SK-N-SH treated with all-trans-retinoic acid at 6 μM for 48 hours (cell line): ENCODE measurements around the gene FAM219B.

ENCODE experiments used
- ATAC-seq: fragments of 200-7000 bp; cut with Tn5 transposase; 3 replicates; pipeline ENCODE4 v1.9.1; 2020; ENCODE audit warnings: mild to moderate bottlenecking, moderate library complexity
- ARNTL ChIP-seq: fragments of 450-650 bp; formaldehyde crosslinking; IDR thresholded peaks from 2 replicates; pipeline ENCODE4 v1.5.0; 2020; ENCODE audit warnings: low read depth, mild to moderate bottlenecking, moderate library complexity, borderline replicate concordance
- BACH2 ChIP-seq: fragments of 250-450 bp; sonication (Bioruptor Pico); IDR thresholded peaks from 2 replicates; pipeline ENCODE4 v1.9.0; 2021; ENCODE audit warnings: mild to moderate bottlenecking, borderline replicate concordance
- ESRRG ChIP-seq: fragments of 250-450 bp; sonication (Bioruptor Pico); IDR thresholded peaks from 2 replicates; pipeline ENCODE4 v1.6.1; 2021; ENCODE audit warnings: mild to moderate bottlenecking
- GLIS3 ChIP-seq: fragments of 250-450 bp; sonication (Bioruptor Pico); IDR thresholded peaks from 2 replicates; pipeline ENCODE4 v1.5.0; 2020; ENCODE audit warnings: mild to moderate bottlenecking, moderate library complexity
- ISL1 ChIP-seq: fragments of 250-450 bp; sonication (Bioruptor Pico); IDR thresholded peaks from 2 replicates; pipeline ENCODE4 v2.1.2; 2022; ENCODE audit warnings: mild to moderate bottlenecking, moderate library complexity
- OSR1 ChIP-seq: fragments of 250-450 bp; sonication (Bioruptor Pico); IDR thresholded peaks from 2 replicates; pipeline ENCODE4 v1.8.0; 2022; ENCODE audit warnings: moderate library complexity, mild to moderate bottlenecking, inconsistent platforms
- PATZ1 ChIP-seq: fragments of 250-450 bp; sonication (Bioruptor Pico); IDR thresholded peaks from 2 replicates; pipeline ENCODE4 v1.8.0; 2020; ENCODE audit warnings: mild to moderate bottlenecking, moderate library complexity, borderline replicate concordance
- PPARA ChIP-seq: fragments of 250-450 bp; sonication (Bioruptor Pico); IDR thresholded peaks from 2 replicates; pipeline ENCODE4 v1.5.0; 2020; ENCODE audit warnings: mild to moderate bottlenecking, borderline replicate concordance
- RARB ChIP-seq: fragments of 250-450 bp; sonication (Bioruptor Pico); IDR thresholded peaks from 2 replicates; pipeline ENCODE4 v1.8.0; 2021; ENCODE audit warnings: mild to moderate bottlenecking, moderate library complexity
- SNAI2 ChIP-seq: fragments of 250-450 bp; sonication (Bioruptor Pico); IDR thresholded peaks from 2 replicates; pipeline ENCODE4 v1.5.0; 2020; ENCODE audit warnings: mild to moderate bottlenecking, moderate library complexity
- TCF4 ChIP-seq: fragments of 250-450 bp; sonication (Bioruptor Pico); IDR thresholded peaks from 2 replicates; pipeline ENCODE4 v1.8.0; 2021; ENCODE audit warnings: mild to moderate bottlenecking, moderate library complexity, borderline replicate concordance
- TSHZ2 ChIP-seq: fragments of 250-450 bp; sonication (Bioruptor Pico); IDR thresholded peaks from 2 replicates; pipeline ENCODE4 v1.5.0; 2020; ENCODE audit warnings: mild to moderate bottlenecking, moderate library complexity
- ZFP3 ChIP-seq: fragments of 250-450 bp; sonication (Bioruptor Pico); IDR thresholded peaks from 2 replicates; pipeline ENCODE4 v1.5.0; 2020; ENCODE audit warnings: mild to moderate bottlenecking, moderate library complexity
- ZFP30 ChIP-seq: fragments of 450-650 bp; formaldehyde crosslinking; IDR thresholded peaks from 2 replicates; pipeline ENCODE4 v1.5.0; 2022; ENCODE audit warnings: mild to moderate bottlenecking, moderate library complexity
- ZNF565 ChIP-seq: fragments of 450-650 bp; formaldehyde crosslinking; conservative IDR thresholded peaks from 2 replicates; pipeline ENCODE4 v1.5.0; 2020; ENCODE audit warnings: low read depth, mild to moderate bottlenecking, moderate library complexity
- ZNF70 ChIP-seq: fragments of 450-650 bp; formaldehyde crosslinking; IDR thresholded peaks from 2 replicates; pipeline ENCODE4 v1.5.0; 2020; ENCODE audit warnings: mild to moderate bottlenecking, moderate library complexity
- TF ChIP-seq, protein P1 (sequence below): fragments of 250-450 bp; sonication (Bioruptor Pico); IDR thresholded peaks from 2 replicates; pipeline ENCODE4 v1.8.0; 2021; ENCODE audit warnings: low read depth, mild to moderate bottlenecking, moderate library complexity, borderline replicate concordance
- TF ChIP-seq, protein P2 (sequence below): fragments of 250-450 bp; sonication (Bioruptor Pico); IDR thresholded peaks from 2 replicates; pipeline ENCODE4 v1.5.1; 2021; ENCODE audit warnings: mild to moderate bottlenecking, moderate library complexity

The FAM219B gene, protein sequence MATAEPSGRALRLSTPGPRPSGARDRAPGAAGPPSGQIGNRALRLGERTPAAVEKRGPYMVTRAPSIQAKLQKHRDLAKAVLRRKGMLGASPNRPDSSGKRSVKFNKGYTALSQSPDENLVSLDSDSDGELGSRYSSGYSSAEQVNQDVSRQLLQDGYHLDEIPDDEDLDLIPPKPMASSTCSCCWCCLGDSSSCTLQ

DNA sequence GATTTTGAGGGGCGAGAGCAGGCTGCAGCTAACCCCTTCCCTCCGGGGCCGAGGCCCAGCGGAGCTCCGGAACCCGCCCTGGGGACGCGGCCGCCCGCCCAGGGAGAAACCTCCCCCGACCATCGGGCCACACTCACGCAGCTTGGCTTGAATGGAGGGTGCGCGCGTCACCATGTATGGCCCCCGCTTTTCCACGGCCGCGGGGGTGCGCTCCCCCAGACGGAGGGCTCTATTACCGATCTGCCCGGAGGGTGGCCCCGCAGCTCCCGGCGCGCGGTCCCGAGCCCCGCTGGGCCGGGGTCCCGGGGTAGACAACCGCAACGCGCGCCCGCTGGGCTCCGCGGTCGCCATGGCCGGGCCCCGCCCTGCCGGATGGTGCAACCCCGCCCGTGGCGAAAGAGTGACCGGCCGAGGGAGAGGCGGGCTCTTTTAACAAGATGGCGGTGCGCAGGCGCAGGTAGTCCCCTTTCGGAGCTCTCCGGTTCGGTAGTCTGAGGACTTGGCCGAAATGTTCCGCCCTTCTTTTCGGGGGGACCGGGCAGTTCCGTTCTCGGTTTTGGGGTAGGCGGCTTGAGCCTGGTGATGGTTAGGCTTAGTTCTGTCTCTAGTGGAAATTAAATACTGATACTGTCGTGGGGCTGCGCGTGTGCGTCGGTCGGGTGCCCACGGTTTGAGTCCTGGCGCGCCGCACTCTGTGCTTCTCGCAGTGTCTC, at the start of gene FAM219B:
Gene FAM219B, minus strand, starts transcription at position 402 of the 713 bp plus-strand sequence. Its CDS starts 51 bp downstream, at position 351.
- peak; percentile 94 for ATAC-seq
- TF ChIP-seq PATZ1 (peak; percentile 91), SNAI2 (CRISPR knock-in tag) (no peak), RARB (CRISPR knock-in tag) (no peak), ESRRG (CRISPR knock-in tag) (no peak), PPARA (CRISPR knock-in tag) (no peak), ZNF70 (no peak)

GRCh38 chr15:74955796-74956647, 49.4 kb upstream of the FAM219B start:
- TF ChIP-seq ZNF565 (CRISPR knock-in tag) (0 out of 2 replicates have a peak, but pooled peaks have one; percentile 42), RARB (CRISPR knock-in tag) (no peak), ZFP3 (CRISPR knock-in tag) (0 out of 2 replicates have a peak, but pooled peaks have one; percentile 12)
- peak; percentile 47 for ATAC-seq

DNA sequence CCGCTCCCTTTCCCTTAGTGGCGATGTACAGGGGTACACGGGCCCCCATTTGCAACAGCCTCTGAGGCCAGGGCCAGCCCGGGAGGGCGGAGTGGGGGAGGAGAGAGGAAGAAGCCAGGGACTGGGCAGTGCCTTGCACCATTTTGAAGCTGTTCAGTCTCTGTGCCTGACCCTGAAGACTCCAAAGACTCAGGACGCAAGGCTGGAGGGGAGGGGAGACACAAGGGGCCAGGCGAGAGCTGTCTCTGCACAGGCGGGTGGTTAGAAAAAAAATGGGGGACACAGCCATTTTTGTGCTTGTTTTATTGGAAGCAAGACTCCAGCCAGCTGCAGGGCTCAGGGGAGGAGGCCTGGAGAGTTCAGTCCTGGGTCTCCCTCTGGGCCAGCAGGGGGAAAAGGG, 48.4 kb upstream of the FAM219B start:
- ATAC-seq: no peak
- TF ChIP-seq BACH2 (CRISPR knock-in tag): no peak
- no peak for TF ChIP-seq TCF4 (CRISPR knock-in tag)
- TF ChIP-seq OSR1 (CRISPR knock-in tag): no peak
- no peak for TF ChIP-seq GLIS3

GRCh38 chr15:74954515-74954914, 47.9 kb upstream of the FAM219B start:
- ATAC-seq: peak; percentile 3; the same call in 1 of the 3 replicates
- peak; percentile 89 for TF ChIP-seq TCF4 (CRISPR knock-in tag)
- 0 out of 2 replicates have a peak, but pooled peaks have one; percentile 27 for TF ChIP-seq TSHZ2 (CRISPR knock-in tag)
- no peak for TF ChIP-seq SNAI2 (CRISPR knock-in tag)

GRCh38 chr15:74951006-74951405, 44.4 kb upstream of the FAM219B start:
- ATAC-seq: no peak
- no peak for TF ChIP-seq ISL1 (CRISPR knock-in tag)
- no peak for TF ChIP-seq BACH2 (CRISPR knock-in tag)

DNA sequence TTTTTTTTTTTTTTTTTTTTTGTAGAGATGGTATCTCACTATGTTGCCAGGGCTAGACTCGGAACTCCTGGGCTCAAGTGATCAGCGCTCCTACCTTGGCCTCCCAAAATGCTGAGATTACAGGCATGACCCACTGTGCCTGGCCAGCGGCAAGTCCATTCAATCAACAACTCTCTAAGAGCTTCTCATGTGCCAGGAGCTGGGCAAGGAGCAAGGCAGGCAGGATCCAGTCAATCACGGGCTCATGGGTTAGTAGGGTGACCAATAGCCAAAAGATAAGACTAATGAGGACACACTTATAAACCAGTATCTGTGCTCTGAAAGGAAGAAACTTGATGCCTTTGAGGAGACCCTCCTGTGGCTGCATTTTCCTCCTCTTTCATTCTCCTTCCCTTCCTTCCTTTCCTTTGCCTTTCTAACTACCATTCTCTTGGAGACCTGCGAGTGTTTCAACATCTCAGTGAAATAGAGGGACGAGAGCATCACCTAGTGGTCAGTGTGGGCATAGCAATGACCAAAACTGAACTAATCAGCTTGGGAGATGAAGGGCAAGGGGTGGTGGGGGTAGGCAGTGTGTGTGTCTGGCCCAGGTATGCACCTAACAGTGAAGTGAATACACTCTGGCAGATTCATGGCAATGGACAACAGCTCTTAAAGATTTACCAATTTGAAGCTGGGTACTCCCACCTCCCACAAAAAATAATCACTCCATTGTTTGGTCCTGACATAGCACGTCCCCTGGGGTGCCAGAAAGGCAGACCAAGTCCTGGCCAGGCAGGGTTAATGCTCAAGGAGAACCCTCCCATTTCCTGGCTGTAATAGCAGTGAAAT, 43.6 kb upstream of the FAM219B start:
- peak; percentile 86 for ATAC-seq
- TF ChIP-seq TCF4 (CRISPR knock-in tag) (no peak), ZFP3 (CRISPR knock-in tag) (no peak), ZFP30 (CRISPR knock-in tag) (no peak), SNAI2 (CRISPR knock-in tag) (no peak), BACH2 (CRISPR knock-in tag) (no peak), RARB (CRISPR knock-in tag) (no peak), PPARA (CRISPR knock-in tag) (no peak), ISL1 (CRISPR knock-in tag) (no peak), ARNTL (CRISPR knock-in tag) (no peak), ESRRG (CRISPR knock-in tag) (no peak)
- TF ChIP-seq, protein P1, sequence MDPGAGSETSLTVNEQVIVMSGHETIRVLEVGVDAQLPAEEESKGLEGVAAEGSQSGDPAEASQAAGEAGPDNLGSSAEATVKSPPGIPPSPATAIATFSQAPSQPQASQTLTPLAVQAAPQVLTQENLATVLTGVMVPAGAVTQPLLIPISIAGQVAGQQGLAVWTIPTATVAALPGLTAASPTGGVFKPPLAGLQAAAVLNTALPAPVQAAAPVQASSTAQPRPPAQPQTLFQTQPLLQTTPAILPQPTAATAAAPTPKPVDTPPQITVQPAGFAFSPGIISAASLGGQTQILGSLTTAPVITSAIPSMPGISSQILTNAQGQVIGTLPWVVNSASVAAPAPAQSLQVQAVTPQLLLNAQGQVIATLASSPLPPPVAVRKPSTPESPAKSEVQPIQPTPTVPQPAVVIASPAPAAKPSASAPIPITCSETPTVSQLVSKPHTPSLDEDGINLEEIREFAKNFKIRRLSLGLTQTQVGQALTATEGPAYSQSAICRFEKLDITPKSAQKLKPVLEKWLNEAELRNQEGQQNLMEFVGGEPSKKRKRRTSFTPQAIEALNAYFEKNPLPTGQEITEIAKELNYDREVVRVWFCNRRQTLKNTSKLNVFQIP (CRISPR knock-in tag): no peak
- TF ChIP-seq, protein P2, sequence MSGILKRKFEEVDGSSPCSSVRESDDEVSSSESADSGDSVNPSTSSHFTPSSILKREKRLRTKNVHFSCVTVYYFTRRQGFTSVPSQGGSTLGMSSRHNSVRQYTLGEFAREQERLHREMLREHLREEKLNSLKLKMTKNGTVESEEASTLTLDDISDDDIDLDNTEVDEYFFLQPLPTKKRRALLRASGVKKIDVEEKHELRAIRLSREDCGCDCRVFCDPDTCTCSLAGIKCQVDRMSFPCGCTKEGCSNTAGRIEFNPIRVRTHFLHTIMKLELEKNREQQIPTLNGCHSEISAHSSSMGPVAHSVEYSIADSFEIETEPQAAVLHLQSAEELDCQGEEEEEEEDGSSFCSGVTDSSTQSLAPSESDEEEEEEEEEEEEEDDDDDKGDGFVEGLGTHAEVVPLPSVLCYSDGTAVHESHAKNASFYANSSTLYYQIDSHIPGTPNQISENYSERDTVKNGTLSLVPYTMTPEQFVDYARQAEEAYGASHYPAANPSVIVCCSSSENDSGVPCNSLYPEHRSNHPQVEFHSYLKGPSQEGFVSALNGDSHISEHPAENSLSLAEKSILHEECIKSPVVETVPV (CRISPR knock-in tag): no peak
